ENCODE data around the gene MUC4.

GRCh38 chr3:195709676-195710085 is 102.0 kb downstream of the MUC4 start:
- TF ChIP-seq, protein P1, sequence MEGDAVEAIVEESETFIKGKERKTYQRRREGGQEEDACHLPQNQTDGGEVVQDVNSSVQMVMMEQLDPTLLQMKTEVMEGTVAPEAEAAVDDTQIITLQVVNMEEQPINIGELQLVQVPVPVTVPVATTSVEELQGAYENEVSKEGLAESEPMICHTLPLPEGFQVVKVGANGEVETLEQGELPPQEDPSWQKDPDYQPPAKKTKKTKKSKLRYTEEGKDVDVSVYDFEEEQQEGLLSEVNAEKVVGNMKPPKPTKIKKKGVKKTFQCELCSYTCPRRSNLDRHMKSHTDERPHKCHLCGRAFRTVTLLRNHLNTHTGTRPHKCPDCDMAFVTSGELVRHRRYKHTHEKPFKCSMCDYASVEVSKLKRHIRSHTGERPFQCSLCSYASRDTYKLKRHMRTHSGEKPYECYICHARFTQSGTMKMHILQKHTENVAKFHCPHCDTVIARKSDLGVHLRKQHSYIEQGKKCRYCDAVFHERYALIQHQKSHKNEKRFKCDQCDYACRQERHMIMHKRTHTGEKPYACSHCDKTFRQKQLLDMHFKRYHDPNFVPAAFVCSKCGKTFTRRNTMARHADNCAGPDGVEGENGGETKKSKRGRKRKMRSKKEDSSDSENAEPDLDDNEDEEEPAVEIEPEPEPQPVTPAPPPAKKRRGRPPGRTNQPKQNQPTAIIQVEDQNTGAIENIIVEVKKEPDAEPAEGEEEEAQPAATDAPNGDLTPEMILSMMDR (IDR thresholded peaks at IDR 0.05; ENCODE audit: insufficient read depth, low read length), result no peak
- TF ChIP-seq POLR2AphosphoS5 (IDR thresholded peaks at IDR 0.05; ENCODE audit: low read depth), result no peak
